Hepatocyte (in vitro differentiated cells): ENCODE measurements around the gene CARD11. TPM values are rescaled to one million over a fixed set of nuclear protein-coding genes. Genes with fewer than 3 reads are reported as not detected.

Experiments
- DNase-seq: peaks from one replicate; pipeline ENCODE4 v3.0.0-alpha.2; 2016; ENCODE audit warnings: low spot score
- H2AFZ ChIP-seq: fragments of 200-600 bp; sonication (generic); 2 replicates; pipeline ENCODE4 v1.6.0; 2016; ENCODE audit warnings: antibody characterized with exemption, mild to moderate bottlenecking
- H3K27ac ChIP-seq: fragments of 200-600 bp; sonication (generic); 2 replicates; pipeline ENCODE4 v1.5.1; 2016; ENCODE audit warnings: mild to moderate bottlenecking
- H3K27me3 ChIP-seq: fragments of 200-600 bp; sonication (generic); 2 replicates; pipeline ENCODE4 v1.6.1; 2016
- H3K36me3 ChIP-seq: fragments of 200-600 bp; sonication (generic); replicated peaks from 2 replicates; pipeline ENCODE4 v1.5.1; 2016; ENCODE audit warnings: low read depth; ENCODE audit not compliant: insufficient read depth
- H3K4me1 ChIP-seq: fragments of 200-600 bp; sonication (generic); 2 replicates; pipeline ENCODE4 v1.5.1; 2016; ENCODE audit warnings: mild to moderate bottlenecking, moderate library complexity; ENCODE audit not compliant: insufficient read depth
- H3K4me2 ChIP-seq: fragments of 200-600 bp; sonication (generic); 2 replicates; pipeline ENCODE4 v1.6.0; 2016
- H3K4me3 ChIP-seq: fragments of 200-600 bp; sonication (generic); 2 replicates; pipeline ENCODE4 v1.5.1; 2016; ENCODE audit warnings: mild to moderate bottlenecking
- H3K79me2 ChIP-seq: fragments of 200-600 bp; sonication (generic); 2 replicates; pipeline ENCODE4 v1.6.0; 2017; ENCODE audit warnings: mild to moderate bottlenecking
- H3K9me2 ChIP-seq: fragments of 200-600 bp; sonication (generic); replicated peaks from 2 replicates; pipeline ENCODE4 v1.6.0; 2017; ENCODE audit warnings: mild to moderate bottlenecking; ENCODE audit not compliant: insufficient read depth
- H3K9me3 ChIP-seq: fragments of 200-600 bp; sonication (generic); 2 replicates; pipeline ENCODE4 v1.5.1; 2016; ENCODE audit warnings: low read depth, mild to moderate bottlenecking
- H4K20me1 ChIP-seq: fragments of 200-600 bp; sonication (generic); 2 replicates; pipeline ENCODE4 v1.6.0; 2016; ENCODE audit warnings: mild to moderate bottlenecking; ENCODE audit not compliant: insufficient read depth, poor library complexity, severe bottlenecking
- EZH2 ChIP-seq: fragments of 200-600 bp; sonication (generic); IDR thresholded peaks from 2 replicates; pipeline ENCODE4 v1.6.1; 2016; ENCODE audit warnings: antibody characterized with exemption, mild to moderate bottlenecking, borderline replicate concordance
- EZH2phosphoT487 ChIP-seq: fragments of 200-600 bp; sonication (generic); IDR thresholded peaks from one replicate; pipeline ENCODE4 v1.6.1; 2018; ENCODE audit warnings: antibody characterized with exemption, mild to moderate bottlenecking, low read depth, moderate library complexity; ENCODE audit not compliant: unreplicated experiment, severe bottlenecking
- WGBS: methylation state at CpG from one replicate; pipeline ENCODE4 v1.1.6; 2016; ENCODE audit warnings: low lambda C conversion rate; ENCODE audit errors: missing lambda C conversion rate; 5-methylcytosine and 5-hydroxymethylcytosine counted together
- polyA plus RNA-seq: library from polyadenylated mRNA; unstranded; fragments of >200 nt; fragmentation: Nextera tagmentation; extraction: Ambion mirVana; gene quantifications from 2 replicates; pipeline ENCODE4 v1.2.1, GENCODE V29; 2016
- total RNA-seq: library from RNA; depleted of rRNA; stranded (reverse); fragments of >200 nt; gene quantifications from 2 replicates; pipeline ENCODE4 v1.2.3, GENCODE V29; 2014
- TF ChIP-seq, protein P1 (sequence below): fragments of 200-600 bp; sonication (generic); IDR thresholded peaks from 2 replicates; pipeline ENCODE4 v1.5.1; 2016; ENCODE audit warnings: antibody characterized with exemption, mild to moderate bottlenecking; ENCODE audit not compliant: poor library complexity

CARD11 gene
- total and polyA plus RNA-seq, 2 experiments from 2014 or later = 9.6 to 10.9 TPM

- Histone ChIP-seq H2AFZ (no peak overlapping the region), H3K27ac (no peak overlapping the region), H3K36me3 (no peaks in the 10 kb centered on the region), H3K79me2 (no peaks in the 10 kb centered on the region), H3K9me2 (no peaks in the 10 kb centered on the region), H3K9me3 (no peaks in the 10 kb centered on the region), H3K4me1 (no peaks in the 10 kb centered on the region), H4K20me1 (no peaks in the 10 kb centered on the region), H3K27me3 (no peaks in the 10 kb centered on the region), H3K4me3 (no peak overlapping the region), H3K4me2 (no peak overlapping the region)
- TF ChIP-seq EZH2 (no peak), EZH2phosphoT487 (no peak)
- TF ChIP-seq, protein P1, sequence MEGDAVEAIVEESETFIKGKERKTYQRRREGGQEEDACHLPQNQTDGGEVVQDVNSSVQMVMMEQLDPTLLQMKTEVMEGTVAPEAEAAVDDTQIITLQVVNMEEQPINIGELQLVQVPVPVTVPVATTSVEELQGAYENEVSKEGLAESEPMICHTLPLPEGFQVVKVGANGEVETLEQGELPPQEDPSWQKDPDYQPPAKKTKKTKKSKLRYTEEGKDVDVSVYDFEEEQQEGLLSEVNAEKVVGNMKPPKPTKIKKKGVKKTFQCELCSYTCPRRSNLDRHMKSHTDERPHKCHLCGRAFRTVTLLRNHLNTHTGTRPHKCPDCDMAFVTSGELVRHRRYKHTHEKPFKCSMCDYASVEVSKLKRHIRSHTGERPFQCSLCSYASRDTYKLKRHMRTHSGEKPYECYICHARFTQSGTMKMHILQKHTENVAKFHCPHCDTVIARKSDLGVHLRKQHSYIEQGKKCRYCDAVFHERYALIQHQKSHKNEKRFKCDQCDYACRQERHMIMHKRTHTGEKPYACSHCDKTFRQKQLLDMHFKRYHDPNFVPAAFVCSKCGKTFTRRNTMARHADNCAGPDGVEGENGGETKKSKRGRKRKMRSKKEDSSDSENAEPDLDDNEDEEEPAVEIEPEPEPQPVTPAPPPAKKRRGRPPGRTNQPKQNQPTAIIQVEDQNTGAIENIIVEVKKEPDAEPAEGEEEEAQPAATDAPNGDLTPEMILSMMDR = no peak
- no peak for DNase-seq
- 84% methylated on average over 10 of the region's 10 CpGs for WGBS
Observed at GRCh38 chr7:2872296-2872874, 171.3 kb downstream of the CARD11 start.

DNA sequence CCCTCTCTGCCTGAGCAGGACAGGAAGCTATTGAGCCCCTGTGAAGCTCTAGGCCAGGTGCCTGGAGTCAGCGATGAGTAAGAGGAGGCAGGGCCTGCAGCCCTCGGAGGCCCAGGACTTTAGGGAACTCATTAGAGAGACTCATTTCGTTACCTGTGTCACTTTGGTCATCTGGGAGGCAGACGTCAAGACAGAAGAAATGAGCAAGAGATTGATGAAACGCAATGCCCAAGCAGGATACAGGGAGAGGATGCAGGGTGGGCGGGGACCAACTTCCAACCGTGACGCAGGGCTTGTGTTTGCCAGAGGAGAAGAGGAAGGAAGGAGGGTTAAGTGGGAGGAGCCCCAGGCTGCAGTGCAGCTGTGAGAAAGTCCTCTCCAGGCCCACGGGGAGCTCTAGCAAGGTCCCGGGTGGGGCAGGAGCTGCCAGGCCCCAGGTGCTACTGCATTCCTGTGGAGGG is 173.2 kb downstream of the CARD11 start:
- H3K4me1 ChIP-seq = no peaks in the 10 kb centered on the region
- H3K27ac ChIP-seq = no peak overlapping the region
- no peak overlapping the region for H3K4me3 ChIP-seq
- H3K9me3 ChIP-seq = no peaks in the 10 kb centered on the region
- H3K4me2 ChIP-seq = no peak overlapping the region
- H3K9me2 ChIP-seq = no peaks in the 10 kb centered on the region
- H2AFZ ChIP-seq = no peak overlapping the region
- 35% methylated on average over 10 of the region's 10 CpGs for WGBS
- peak; percentile 58 for DNase-seq
- no peaks in the 10 kb centered on the region for H3K79me2 ChIP-seq
- no peaks in the 10 kb centered on the region for H4K20me1 ChIP-seq
- H3K36me3 ChIP-seq = no peaks in the 10 kb centered on the region
- no peaks in the 10 kb centered on the region for H3K27me3 ChIP-seq
- TF ChIP-seq, protein P1 = no peak
- TF ChIP-seq EZH2phosphoT487 = no peak
- TF ChIP-seq EZH2 = no peak

DNA sequence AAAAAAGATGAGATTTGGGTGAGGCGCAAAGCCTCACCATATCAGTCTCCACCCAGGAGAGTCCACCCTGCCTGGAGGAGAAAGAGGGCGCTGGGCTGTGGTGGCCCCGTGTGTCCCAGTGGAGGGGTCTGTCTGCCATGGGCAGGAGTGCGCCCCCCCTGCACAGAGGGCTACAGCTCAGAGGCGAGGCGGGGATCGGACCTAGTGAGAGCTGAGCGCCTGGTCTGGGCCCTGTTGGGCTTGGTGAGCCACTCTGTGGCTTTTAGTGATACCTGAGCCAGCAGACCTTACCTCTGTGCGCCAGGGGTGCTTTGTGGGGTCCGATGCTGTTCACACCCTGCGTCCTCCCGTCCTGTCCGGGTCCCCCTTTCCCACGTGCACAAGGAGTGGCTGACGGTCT is 173.7 kb downstream of the CARD11 start:
- 95% methylated on average over 15 of the region's 15 CpGs for WGBS
- H3K4me2 ChIP-seq = no peak overlapping the region
- H3K79me2 ChIP-seq = no peaks in the 10 kb centered on the region
- H3K27me3 ChIP-seq = no peaks in the 10 kb centered on the region
- no peaks in the 10 kb centered on the region for H3K9me2 ChIP-seq
- no peaks in the 10 kb centered on the region for H3K9me3 ChIP-seq
- TF ChIP-seq EZH2phosphoT487 (no peak), EZH2 (no peak)
- TF ChIP-seq, protein P1 = no peak
- no peak overlapping the region for H3K4me3 ChIP-seq
- H3K27ac ChIP-seq = no peak overlapping the region
- H3K36me3 ChIP-seq = no peaks in the 10 kb centered on the region
- DNase-seq = no peak
- H2AFZ ChIP-seq = no peak overlapping the region
- H4K20me1 ChIP-seq = no peaks in the 10 kb centered on the region
- no peaks in the 10 kb centered on the region for H3K4me1 ChIP-seq
